HepG2 (cell line): ENCODE results near the gene VAV2.

Source experiments
- CTCF ChIP-seq: sonication (generic); formaldehyde crosslinking; IDR thresholded peaks from 2 replicates; pipeline ENCODE4 v1.5.0; 2020; ENCODE audit warnings: mild to moderate bottlenecking, missing genetic modification reagents, moderate library complexity
- HHEX ChIP-seq: IDR thresholded peaks from 2 replicates; pipeline ENCODE4 v1.6.1; 2016; ENCODE audit warnings: control low read depth
- MYNN ChIP-seq: sonication (generic); formaldehyde crosslinking; IDR thresholded peaks from 2 replicates; pipeline ENCODE4 v1.4.0; 2020; ENCODE audit warnings: mild to moderate bottlenecking, low read depth, missing genetic modification reagents
- POLR2AphosphoS5 ChIP-seq: IDR thresholded peaks from 2 replicates; pipeline ENCODE4 v1.6.1; 2012; ENCODE audit warnings: low read depth, low read length
- TF ChIP-seq, protein P1 (sequence below): sonication (generic); formaldehyde crosslinking; IDR thresholded peaks from 2 replicates; pipeline ENCODE4 v1.5.0; 2020; ENCODE audit warnings: missing genetic modification reagents

DNA sequence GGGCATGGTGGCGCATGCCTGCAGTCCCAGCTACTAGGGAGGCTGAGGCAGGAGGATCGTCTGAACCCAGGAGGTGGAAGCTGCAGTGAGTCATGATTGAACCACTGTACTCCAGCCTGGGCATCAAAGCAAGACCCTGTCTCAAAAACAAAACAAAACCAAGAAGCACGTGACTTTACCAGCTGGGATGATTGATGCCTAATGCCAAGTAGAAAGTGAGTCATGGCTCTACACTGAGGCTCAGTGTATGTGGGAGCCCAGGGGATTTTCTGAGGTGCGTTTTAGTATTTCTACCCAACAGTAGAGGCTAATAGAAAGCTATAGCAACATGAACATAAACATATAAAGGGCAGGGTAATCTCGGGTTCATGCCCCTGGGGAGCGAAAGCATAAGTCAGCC is 19.3 kb upstream of the VAV2 start:
- TF ChIP-seq, protein P1, sequence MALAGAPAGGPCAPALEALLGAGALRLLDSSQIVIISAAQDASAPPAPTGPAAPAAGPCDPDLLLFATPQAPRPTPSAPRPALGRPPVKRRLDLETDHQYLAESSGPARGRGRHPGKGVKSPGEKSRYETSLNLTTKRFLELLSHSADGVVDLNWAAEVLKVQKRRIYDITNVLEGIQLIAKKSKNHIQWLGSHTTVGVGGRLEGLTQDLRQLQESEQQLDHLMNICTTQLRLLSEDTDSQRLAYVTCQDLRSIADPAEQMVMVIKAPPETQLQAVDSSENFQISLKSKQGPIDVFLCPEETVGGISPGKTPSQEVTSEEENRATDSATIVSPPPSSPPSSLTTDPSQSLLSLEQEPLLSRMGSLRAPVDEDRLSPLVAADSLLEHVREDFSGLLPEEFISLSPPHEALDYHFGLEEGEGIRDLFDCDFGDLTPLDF, result no peak
- TF ChIP-seq MYNN, result no peak
- TF ChIP-seq POLR2AphosphoS5, result no peak
- TF ChIP-seq HHEX, result no peak
- TF ChIP-seq CTCF (CRISPR knock-in tag), result no peak
